Immature natural killer cell (primary cell): ENCODE results near the gene PDCD4. TPM values are rescaled to one million over a fixed set of nuclear protein-coding genes. Genes with fewer than 3 reads are reported as not detected.

Experiments used
- DNase-seq, 3 donors: peaks; one replicate each; pipeline ENCODE4 v3.0.0; 2022; ENCODE audit warnings: mixed read lengths in 1 of 3
- H3K27ac Mint-ChIP-seq, 6 donors: one replicate each; pipeline ENCODE4 v1.8.0; 2020; ENCODE audit warnings: mixed read lengths in 6 of 6, mild to moderate bottlenecking in 5 of 6, inconsistent platforms in 4 of 6, moderate library complexity in 3 of 6
- H3K27me3 Mint-ChIP-seq, 3 donors: one replicate each; pipeline ENCODE4 v1.8.0; 2020 to 2021; ENCODE audit warnings: low read depth in 3 of 3, mild to moderate bottlenecking in 3 of 3, mixed read lengths in 3 of 3, moderate library complexity in 3 of 3, inconsistent platforms in 1 of 3
- H3K36me3 Mint-ChIP-seq, 3 donors: one replicate each; pipeline ENCODE4 v1.8.0; 2020; ENCODE audit warnings: mixed read lengths in 3 of 3, inconsistent platforms in 2 of 3, mild to moderate bottlenecking in 2 of 3
- H3K4me1 Mint-ChIP-seq, 2 donors: one replicate each; pipeline ENCODE4 v1.8.0; 2020; ENCODE audit warnings: inconsistent platforms in 2 of 2, mild to moderate bottlenecking in 2 of 2, mixed read lengths in 2 of 2, moderate library complexity in 1 of 2
- H3K4me3 Mint-ChIP-seq, 5 donors: one replicate each; pipeline ENCODE4 v1.8.0; 2020; ENCODE audit warnings: mild to moderate bottlenecking in 5 of 5, mixed read lengths in 5 of 5, inconsistent platforms in 3 of 5, moderate library complexity in 3 of 5
- H3K9me3 Mint-ChIP-seq, 6 donors: one replicate each; pipeline ENCODE4 v1.8.0; 2020; ENCODE audit warnings: mild to moderate bottlenecking in 6 of 6, mixed read lengths in 6 of 6, inconsistent platforms in 4 of 6, moderate library complexity in 3 of 6
- polyA plus RNA-seq, 3 donors: library from polyadenylated mRNA; unstranded; fragments of 300-500 nt; fragmentation: Illumina TruSeq; gene quantifications; one replicate each; pipeline ENCODE4 v1.2.3, GENCODE V29; 2021

The PDCD4 gene
- polyA plus RNA-seq, 3 donors from 2014 or later: 212 to 318 (median 231) TPM

GRCh38 chr10:110887560-110887959 is 15.8 kb downstream of the PDCD4 start:
- Mint-ChIP-seq H3K36me3 (peaks cover 29 to 60% (median 32%) of the 10 kb centered on the region in 3 donors), H3K4me1 (peaks cover 24 to 81% of the 10 kb centered on the region in 2 donors), H3K27ac (peak overlapping the region in 1 of 6 donors; percentile 38), H3K27me3 (peaks cover 0 to 4% (median 3%) of the 10 kb centered on the region in 3 donors), H3K9me3 (no peaks in the 10 kb centered on the region), H3K4me3 (no peak overlapping the region)
- DNase-seq: no peak

- H3K36me3 Mint-ChIP-seq: peaks cover 19 to 53% (median 19%) of the 10 kb centered on the region in 3 donors
- no peaks in the 10 kb centered on the region for H3K9me3 Mint-ChIP-seq
- no peak for DNase-seq
- H3K27me3 Mint-ChIP-seq: peaks cover 0 to 1% (median 0%) of the 10 kb centered on the region in 3 donors
- H3K27ac Mint-ChIP-seq: peak overlapping the region in 1 of 6 donors; percentile 39
- H3K4me1 Mint-ChIP-seq: peaks cover 13 to 71% of the 10 kb centered on the region in 2 donors
- no peak overlapping the region for H3K4me3 Mint-ChIP-seq
Observed at GRCh38 chr10:110892602-110893288, 21.0 kb downstream of the PDCD4 start.

- peaks cover 19 to 53% (median 23%) of the 10 kb centered on the region in 3 donors for H3K36me3 Mint-ChIP-seq
- peaks cover 0 to 1% (median 0%) of the 10 kb centered on the region in 3 donors for H3K27me3 Mint-ChIP-seq
- no peak overlapping the region for H3K4me3 Mint-ChIP-seq
- peaks cover 13 to 67% of the 10 kb centered on the region in 2 donors for H3K4me1 Mint-ChIP-seq
- no peaks in the 10 kb centered on the region for H3K9me3 Mint-ChIP-seq
- DNase-seq: peak; percentile 38 to 62 (median 54)
- peak overlapping the region in 4 of 6 donors; percentile 1 to 62 (median 28) for H3K27ac Mint-ChIP-seq
Observed at GRCh38 chr10:110893559-110894179, 21.9 kb downstream of the PDCD4 start.

- H3K27ac Mint-ChIP-seq: peak overlapping the region in 1 of 6 donors; percentile 46
- no peaks in the 10 kb centered on the region for H3K9me3 Mint-ChIP-seq
- peaks cover 8 to 37% (median 12%) of the 10 kb centered on the region in 3 donors for H3K36me3 Mint-ChIP-seq
- H3K27me3 Mint-ChIP-seq: peaks cover 0 to 1% (median 0%) of the 10 kb centered on the region in 3 donors
- peaks cover 11 to 52% of the 10 kb centered on the region in 2 donors for H3K4me1 Mint-ChIP-seq
- no peak for DNase-seq
- no peak overlapping the region for H3K4me3 Mint-ChIP-seq
Observed at GRCh38 chr10:110897184-110897583, 25.5 kb downstream of the PDCD4 start.

- Mint-ChIP-seq H3K27ac (no peak overlapping the region), H3K36me3 (peaks cover 8 to 41% (median 11%) of the 10 kb centered on the region in 3 donors)
Observed at GRCh38 chr10:110898391-110898790, 26.7 kb downstream of the PDCD4 start.

GRCh38 chr10:110900983-110901382 is 29.3 kb downstream of the PDCD4 start:
- DNase-seq: no peak
- peaks cover 7 to 36% of the 10 kb centered on the region in 2 donors for H3K4me1 Mint-ChIP-seq
- H3K27me3 Mint-ChIP-seq: peaks cover 0 to 2% (median 1%) of the 10 kb centered on the region in 3 donors
- H3K4me3 Mint-ChIP-seq: no peak overlapping the region
- peaks cover 4 to 29% (median 8%) of the 10 kb centered on the region in 3 donors for H3K36me3 Mint-ChIP-seq
- no peak overlapping the region for H3K27ac Mint-ChIP-seq
- H3K9me3 Mint-ChIP-seq: no peaks in the 10 kb centered on the region

More at GRCh38 chr10:110898391-110898790, 26.7 kb downstream of the PDCD4 start:
- no peaks in the 10 kb centered on the region for H3K9me3 Mint-ChIP-seq
- no peak overlapping the region for H3K4me3 Mint-ChIP-seq
- peaks cover 0 to 2% (median 1%) of the 10 kb centered on the region in 3 donors for H3K27me3 Mint-ChIP-seq
- H3K4me1 Mint-ChIP-seq: peaks cover 12 to 56% of the 10 kb centered on the region in 2 donors
- no peak for DNase-seq

GRCh38 chr10:110901954-110902819 is 30.5 kb downstream of the PDCD4 start:
- Mint-ChIP-seq H3K36me3 (peaks cover 0 to 24% (median 5%) of the 10 kb centered on the region in 3 donors), H3K27me3 (peaks cover 0 to 2% (median 0%) of the 10 kb centered on the region in 3 donors), H3K4me1 (peaks cover 3 to 24% of the 10 kb centered on the region in 2 donors), H3K9me3 (no peaks in the 10 kb centered on the region), H3K27ac (peak overlapping the region in 2 of 6 donors; percentile 30 to 69), H3K4me3 (no peak overlapping the region)
- no peak for DNase-seq

- peaks cover 0 to 21% (median 0%) of the 10 kb centered on the region in 3 donors for H3K36me3 Mint-ChIP-seq
- H3K27me3 Mint-ChIP-seq: peaks cover 0 to 2% (median 2%) of the 10 kb centered on the region in 3 donors
- peaks cover 2 to 25% of the 10 kb centered on the region in 2 donors for H3K4me1 Mint-ChIP-seq
- no peaks in the 10 kb centered on the region for H3K9me3 Mint-ChIP-seq
- DNase-seq: no peak
- H3K4me3 Mint-ChIP-seq: no peak overlapping the region
- H3K27ac Mint-ChIP-seq: peak overlapping the region in 4 of 6 donors; percentile 23 to 77 (median 28)
Observed at GRCh38 chr10:110903280-110904278, 31.9 kb downstream of the PDCD4 start.

- H3K4me3 Mint-ChIP-seq: no peak overlapping the region
- H3K27ac Mint-ChIP-seq: no peak overlapping the region
- H3K27me3 Mint-ChIP-seq: peaks cover 0 to 2% (median 0%) of the 10 kb centered on the region in 3 donors
- H3K9me3 Mint-ChIP-seq: no peaks in the 10 kb centered on the region
- H3K36me3 Mint-ChIP-seq: no peaks in the 10 kb centered on the region
- H3K4me1 Mint-ChIP-seq: peaks cover 2 to 16% of the 10 kb centered on the region in 2 donors
- DNase-seq: no peak
Observed at GRCh38 chr10:110910138-110910537, 38.4 kb downstream of the PDCD4 start.

- H3K36me3 Mint-ChIP-seq: no peaks in the 10 kb centered on the region
- DNase-seq: no peak
- no peak overlapping the region for H3K27ac Mint-ChIP-seq
- peaks cover 2 to 24% of the 10 kb centered on the region in 2 donors for H3K4me1 Mint-ChIP-seq
- H3K9me3 Mint-ChIP-seq: no peaks in the 10 kb centered on the region
- H3K27me3 Mint-ChIP-seq: peaks cover 0 to 2% (median 0%) of the 10 kb centered on the region in 3 donors
- H3K4me3 Mint-ChIP-seq: no peak overlapping the region
Observed at GRCh38 chr10:110912374-110912773, 40.6 kb downstream of the PDCD4 start.

- Mint-ChIP-seq H3K27ac (no peak overlapping the region), H3K4me3 (no peak overlapping the region), H3K27me3 (peaks cover 7 to 15% (median 8%) of the 10 kb centered on the region in 3 donors), H3K4me1 (peaks cover 9 to 26% of the 10 kb centered on the region in 2 donors), H3K9me3 (no peaks in the 10 kb centered on the region), H3K36me3 (no peaks in the 10 kb centered on the region)
- DNase-seq: no peak
Observed at GRCh38 chr10:110914431-110914830, 42.7 kb downstream of the PDCD4 start.

GRCh38 chr10:110915035-110915434 is 43.3 kb downstream of the PDCD4 start:
- no peaks in the 10 kb centered on the region for H3K36me3 Mint-ChIP-seq
- H3K4me1 Mint-ChIP-seq: peaks cover 9 to 24% of the 10 kb centered on the region in 2 donors
- H3K4me3 Mint-ChIP-seq: no peak overlapping the region
- no peak overlapping the region for H3K27ac Mint-ChIP-seq
- no peaks in the 10 kb centered on the region for H3K9me3 Mint-ChIP-seq
- peaks cover 7 to 16% (median 8%) of the 10 kb centered on the region in 3 donors for H3K27me3 Mint-ChIP-seq
- no peak for DNase-seq
